ENCODE measurements around the gene LAMA5.

LAMA5 gene

GRCh38 chr20:62269871-62270270, 97.2 kb downstream of the LAMA5 start:
- in situ Hi-C loops (cut with HindIII; ENCODE audit: low pct_ligation_motif_present, low pct_unique_long_range_greater_than_20kb, low sequenced_read_pairs) = no loop called here
- DNase-seq = no peak

- in situ Hi-C loops (cut with HindIII; ENCODE audit: low pct_ligation_motif_present, low pct_unique_long_range_greater_than_20kb, low sequenced_read_pairs) = no loop called here
- no peak for DNase-seq
These were observed 97.7 kb downstream of the LAMA5 start for GRCh38 chr20:62269378-62269777.

GRCh38 chr20:62268228-62268900, 98.7 kb downstream of the LAMA5 start:
- in situ Hi-C loops (cut with HindIII; ENCODE audit: low pct_ligation_motif_present, low pct_unique_long_range_greater_than_20kb, low sequenced_read_pairs) = no loop called here
- DNase-seq = no peak

- DNase-seq = no peak
- in situ Hi-C loops (cut with HindIII; ENCODE audit: low pct_ligation_motif_present, low pct_unique_long_range_greater_than_20kb, low sequenced_read_pairs) = no loop called here
These were observed 99.6 kb downstream of the LAMA5 start for GRCh38 chr20:62267543-62267942.

GRCh38 chr20:62266851-62267250, 100.3 kb downstream of the LAMA5 start:
- in situ Hi-C loops (cut with HindIII; ENCODE audit: low pct_ligation_motif_present, low pct_unique_long_range_greater_than_20kb, low sequenced_read_pairs) = no loop called here

GRCh38 chr20:62266340-62266739, 100.8 kb downstream of the LAMA5 start:
- in situ Hi-C loops (cut with HindIII; ENCODE audit: low pct_ligation_motif_present, low pct_unique_long_range_greater_than_20kb, low sequenced_read_pairs) = no loop called here
- DNase-seq = no peak

More at GRCh38 chr20:62266851-62267250, 100.3 kb downstream of the LAMA5 start:
- no peak for DNase-seq

- in situ Hi-C loops (cut with HindIII; ENCODE audit: low pct_ligation_motif_present, low pct_unique_long_range_greater_than_20kb, low sequenced_read_pairs) = no loop called here
- no peak for DNase-seq
These were observed 101.7 kb downstream of the LAMA5 start for GRCh38 chr20:62265365-62265764.

GRCh38 chr20:62263396-62263795, 103.7 kb downstream of the LAMA5 start:
- no peak for DNase-seq
- in situ Hi-C loops (cut with HindIII; ENCODE audit: low pct_ligation_motif_present, low pct_unique_long_range_greater_than_20kb, low sequenced_read_pairs) = no loop called here

- in situ Hi-C loops (cut with HindIII; ENCODE audit: low pct_ligation_motif_present, low pct_unique_long_range_greater_than_20kb, low sequenced_read_pairs) = no loop called here
These were observed 105.0 kb downstream of the LAMA5 start for GRCh38 chr20:62262064-62262463.

GRCh38 chr20:62259294-62259565, 107.9 kb downstream of the LAMA5 start:
- in situ Hi-C loops (cut with HindIII; ENCODE audit: low pct_ligation_motif_present, low pct_unique_long_range_greater_than_20kb, low sequenced_read_pairs) = no loop called here
- no peak for DNase-seq

More at GRCh38 chr20:62262064-62262463, 105.0 kb downstream of the LAMA5 start:
- no peak for DNase-seq
